ENCODE measurements around the gene FBN2.

The FBN2 gene

GRCh38 chr5:128253161-128253560 lies 284.9 kb downstream of the FBN2 start:
- Mint-ChIP-seq H3K27ac (no peak overlapping the region), H3K9me3 (no peaks in the 10 kb centered on the region), H3K4me3 (no peak overlapping the region), H3K27me3 (no peaks in the 10 kb centered on the region), H3K4me1 (no peaks in the 10 kb centered on the region), H3K36me3 (no peaks in the 10 kb centered on the region)
- no peak for DNase-seq
- CTCF ChIA-PET: no interaction called here

- H3K4me3 Mint-ChIP-seq: no peak overlapping the region
- CTCF ChIA-PET: no interaction called here
- H3K27ac Mint-ChIP-seq: no peak overlapping the region
- no peaks in the 10 kb centered on the region for H3K4me1 Mint-ChIP-seq
- no peaks in the 10 kb centered on the region for H3K27me3 Mint-ChIP-seq
- DNase-seq: no peak
- no peaks in the 10 kb centered on the region for H3K36me3 Mint-ChIP-seq
- H3K9me3 Mint-ChIP-seq: no peaks in the 10 kb centered on the region
Measured at GRCh38 chr5:128252756-128253155, 285.3 kb downstream of the FBN2 start.

- no peaks in the 10 kb centered on the region for H3K27me3 Mint-ChIP-seq
- H3K36me3 Mint-ChIP-seq: no peaks in the 10 kb centered on the region
- no peaks in the 10 kb centered on the region for H3K4me1 Mint-ChIP-seq
- H3K27ac Mint-ChIP-seq: no peak overlapping the region
- H3K9me3 Mint-ChIP-seq: no peaks in the 10 kb centered on the region
- DNase-seq: no peak
- CTCF ChIA-PET: no interaction called here
- H3K4me3 Mint-ChIP-seq: no peak overlapping the region
Measured at GRCh38 chr5:128252196-128252595, 285.8 kb downstream of the FBN2 start.

GRCh38 chr5:128245974-128246373 lies 292.1 kb downstream of the FBN2 start:
- no peak for DNase-seq
- H3K27me3 Mint-ChIP-seq: no peaks in the 10 kb centered on the region
- H3K36me3 Mint-ChIP-seq: no peaks in the 10 kb centered on the region
- H3K4me1 Mint-ChIP-seq: no peaks in the 10 kb centered on the region
- CTCF ChIA-PET: no interaction called here
- H3K9me3 Mint-ChIP-seq: no peaks in the 10 kb centered on the region
- H3K4me3 Mint-ChIP-seq: no peak overlapping the region
- H3K27ac Mint-ChIP-seq: no peak overlapping the region

DNA sequence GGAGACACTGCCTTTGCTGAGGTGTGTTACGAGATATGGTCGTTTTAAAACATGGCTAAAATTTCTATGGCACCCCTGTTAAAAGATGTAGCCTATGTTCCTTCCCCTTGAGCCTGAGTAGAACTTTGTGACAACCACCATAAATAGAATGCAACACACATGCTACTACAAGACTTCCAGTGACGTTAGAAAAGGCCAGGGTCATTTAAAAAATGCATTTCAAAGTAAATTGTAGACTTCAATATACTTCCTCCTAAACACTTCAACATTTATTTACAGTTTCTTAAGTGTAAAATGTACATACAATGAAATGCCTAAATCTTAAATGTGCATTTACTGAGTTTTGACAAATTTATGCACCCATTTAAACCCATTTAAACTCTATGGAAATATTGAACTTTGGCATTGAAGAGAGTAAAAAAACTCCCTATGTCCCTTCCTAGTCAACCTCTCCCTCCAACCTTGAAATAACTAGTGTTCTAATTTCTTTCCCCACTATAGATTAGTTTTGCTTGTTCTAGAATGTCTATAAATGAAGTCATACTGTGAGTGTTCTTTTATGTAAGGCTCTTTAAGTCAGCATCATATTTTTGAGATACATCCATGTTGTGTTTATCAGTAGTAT lies 294.0 kb downstream of the FBN2 start:
- Mint-ChIP-seq H3K27ac (no peak overlapping the region), H3K4me1 (no peaks in the 10 kb centered on the region), H3K4me3 (no peak overlapping the region), H3K9me3 (no peaks in the 10 kb centered on the region), H3K36me3 (no peaks in the 10 kb centered on the region), H3K27me3 (no peaks in the 10 kb centered on the region)
- CTCF ChIA-PET: no interaction called here
- no peak for DNase-seq

DNA sequence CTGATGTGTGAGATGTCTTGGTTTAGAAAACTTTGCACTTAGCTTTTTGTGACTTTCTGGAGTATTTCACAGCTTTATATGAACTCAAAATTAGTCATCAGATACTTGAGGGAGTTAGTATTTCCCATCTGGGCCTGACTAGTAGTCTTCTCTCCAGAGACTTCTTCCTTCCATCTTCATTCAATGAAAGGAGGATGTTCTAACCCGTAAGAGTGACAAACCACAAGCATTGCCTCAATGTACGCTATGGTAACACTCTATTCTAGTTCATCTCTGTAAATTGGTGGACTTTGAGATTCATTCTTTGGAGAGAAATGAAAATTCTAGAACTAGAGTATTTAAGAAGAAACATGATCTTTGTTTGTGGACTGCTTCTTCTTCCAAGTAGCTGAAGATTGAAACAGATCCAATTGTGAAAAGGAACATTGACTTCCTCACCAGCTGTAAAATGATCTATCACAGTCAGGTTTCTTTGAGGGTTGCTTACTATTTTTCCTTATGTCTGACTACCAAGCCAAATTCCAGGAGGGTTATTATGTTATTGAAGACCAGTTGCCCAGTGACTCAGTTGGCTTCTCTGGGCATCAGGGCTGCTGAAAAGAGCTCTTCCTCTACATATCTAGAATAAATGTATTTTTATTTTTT lies 296.9 kb downstream of the FBN2 start:
- H3K36me3 Mint-ChIP-seq: no peaks in the 10 kb centered on the region
- H3K27ac Mint-ChIP-seq: no peak overlapping the region
- no peak for DNase-seq
- H3K4me3 Mint-ChIP-seq: no peak overlapping the region
- H3K27me3 Mint-ChIP-seq: no peaks in the 10 kb centered on the region
- H3K4me1 Mint-ChIP-seq: no peaks in the 10 kb centered on the region
- CTCF ChIA-PET: no interaction called here
- no peaks in the 10 kb centered on the region for H3K9me3 Mint-ChIP-seq

- Mint-ChIP-seq H3K27me3 (no peaks in the 10 kb centered on the region), H3K4me3 (no peak overlapping the region), H3K4me1 (no peaks in the 10 kb centered on the region), H3K36me3 (no peaks in the 10 kb centered on the region), H3K9me3 (no peaks in the 10 kb centered on the region), H3K27ac (no peak overlapping the region)
- no peak for DNase-seq
- CTCF ChIA-PET: no interaction called here
Measured at GRCh38 chr5:128237546-128237945, 300.5 kb downstream of the FBN2 start.

DNA sequence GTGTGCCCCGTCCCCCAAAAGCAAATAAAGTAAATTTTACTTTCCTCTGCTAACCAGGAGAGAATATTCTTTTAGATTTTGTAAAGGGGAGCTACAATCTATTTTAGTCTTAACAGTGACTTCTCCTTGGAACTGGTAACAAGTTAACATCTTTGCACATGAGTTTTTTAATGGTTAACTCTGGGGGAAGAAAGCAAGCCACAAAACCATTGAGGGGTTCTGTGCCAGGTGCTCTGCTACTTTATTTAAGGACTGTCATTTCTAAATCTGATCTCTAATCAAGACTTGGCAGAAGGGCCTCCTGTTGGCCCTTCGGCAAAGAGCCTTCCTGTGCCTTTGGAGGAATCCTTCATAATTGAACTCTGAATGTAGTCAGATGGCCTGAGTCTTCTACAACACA lies 301.0 kb downstream of the FBN2 start:
- Mint-ChIP-seq H3K9me3 (no peaks in the 10 kb centered on the region), H3K36me3 (no peaks in the 10 kb centered on the region), H3K4me3 (no peak overlapping the region), H3K27me3 (no peaks in the 10 kb centered on the region), H3K4me1 (no peaks in the 10 kb centered on the region), H3K27ac (no peak overlapping the region)
- CTCF ChIA-PET: no interaction called here
- no peak for DNase-seq

GRCh38 chr5:128236334-128236733 lies 301.7 kb downstream of the FBN2 start:
- DNase-seq: no peak
- Mint-ChIP-seq H3K27me3 (no peaks in the 10 kb centered on the region), H3K27ac (no peak overlapping the region), H3K9me3 (no peaks in the 10 kb centered on the region), H3K4me3 (no peak overlapping the region), H3K36me3 (no peaks in the 10 kb centered on the region), H3K4me1 (no peaks in the 10 kb centered on the region)
- CTCF ChIA-PET: no interaction called here

- Mint-ChIP-seq H3K27me3 (no peaks in the 10 kb centered on the region), H3K4me3 (no peak overlapping the region), H3K4me1 (no peaks in the 10 kb centered on the region), H3K27ac (no peak overlapping the region), H3K36me3 (no peaks in the 10 kb centered on the region), H3K9me3 (no peaks in the 10 kb centered on the region)
- no peak for DNase-seq
- CTCF ChIA-PET: no interaction called here
Measured at GRCh38 chr5:128234928-128235641, 303.0 kb downstream of the FBN2 start.

DNA sequence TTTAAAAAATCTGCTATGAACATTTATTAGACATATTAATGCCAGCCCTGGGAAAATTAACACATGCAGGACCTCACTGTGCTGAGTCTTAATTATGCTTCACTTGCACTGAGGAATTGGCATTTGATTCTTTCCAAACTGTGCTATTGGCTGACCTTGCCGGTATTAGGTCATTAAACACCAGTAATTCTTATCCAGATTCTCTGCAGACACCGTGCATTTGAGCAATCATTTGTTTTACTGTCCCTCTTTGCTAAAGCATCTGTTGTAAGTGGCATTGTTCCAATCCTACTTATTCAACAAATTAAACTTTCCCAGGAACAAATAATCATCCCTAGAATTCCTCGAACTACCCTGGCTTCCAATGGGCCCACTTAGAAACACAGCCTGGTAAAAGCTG lies 309.5 kb downstream of the FBN2 start:
- Mint-ChIP-seq H3K27me3 (no peaks in the 10 kb centered on the region), H3K4me3 (no peak overlapping the region), H3K9me3 (no peaks in the 10 kb centered on the region), H3K4me1 (no peaks in the 10 kb centered on the region), H3K27ac (no peak overlapping the region), H3K36me3 (no peaks in the 10 kb centered on the region)
- CTCF ChIA-PET: no interaction called here
- DNase-seq: no peak

DNA sequence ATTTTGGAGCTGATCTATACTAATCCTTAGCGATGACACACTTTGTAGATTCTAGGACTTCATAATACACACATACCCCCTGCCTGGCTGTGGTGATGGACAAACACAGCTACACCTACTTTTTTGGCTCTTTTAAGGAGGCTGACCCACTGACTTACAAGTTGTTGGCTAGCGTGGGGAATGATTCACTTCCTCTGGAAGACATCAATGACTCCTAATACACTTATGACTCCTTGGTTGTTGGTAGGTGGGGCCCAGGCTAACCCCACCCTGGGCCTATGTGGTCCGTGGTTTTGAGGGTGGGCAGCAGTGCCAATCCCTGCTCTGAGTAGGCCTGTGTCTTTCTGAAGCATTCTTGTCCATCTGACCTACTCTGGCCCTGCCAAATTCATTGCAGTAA lies 310.0 kb downstream of the FBN2 start:
- H3K36me3 Mint-ChIP-seq: no peaks in the 10 kb centered on the region
- H3K4me1 Mint-ChIP-seq: no peaks in the 10 kb centered on the region
- H3K27ac Mint-ChIP-seq: no peak overlapping the region
- H3K9me3 Mint-ChIP-seq: no peaks in the 10 kb centered on the region
- DNase-seq: no peak
- no peak overlapping the region for H3K4me3 Mint-ChIP-seq
- no peaks in the 10 kb centered on the region for H3K27me3 Mint-ChIP-seq
- CTCF ChIA-PET: no interaction called here

DNA sequence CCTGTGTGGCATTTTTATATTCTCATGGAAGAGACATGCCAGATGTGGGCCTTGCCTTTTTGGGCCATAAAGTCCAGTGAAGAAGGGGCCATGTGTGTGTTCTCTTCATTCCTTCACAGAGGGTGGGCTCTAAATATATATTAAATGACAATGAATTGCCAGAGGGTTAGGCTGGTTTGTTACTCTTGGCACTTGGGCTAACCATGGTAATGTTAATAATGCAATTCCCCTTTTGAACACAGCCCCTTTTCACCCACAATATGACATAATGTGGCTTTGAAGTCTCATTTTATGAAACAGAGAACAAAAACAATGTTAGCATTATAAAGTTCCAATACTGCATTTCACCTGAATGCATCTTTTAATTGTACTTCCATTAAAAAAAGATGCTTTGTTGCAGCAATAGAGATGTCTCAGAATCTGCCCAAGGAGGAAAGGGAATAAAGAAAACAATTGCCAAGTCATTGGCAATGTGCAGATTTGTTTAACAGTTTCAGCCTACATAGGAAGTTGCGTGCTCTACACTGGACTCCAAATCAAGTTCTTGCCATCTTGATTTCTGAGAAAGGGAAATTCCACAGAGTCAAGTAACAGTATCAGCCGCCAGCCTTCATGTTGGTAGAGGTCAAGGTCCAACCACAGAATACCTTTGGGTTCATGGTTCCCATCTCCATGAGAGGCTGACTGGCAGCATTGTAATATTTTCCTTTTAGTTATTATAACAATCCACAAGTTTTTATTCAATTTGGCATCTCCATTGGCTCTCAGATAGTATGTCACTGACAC lies 312.6 kb downstream of the FBN2 start:
- no peaks in the 10 kb centered on the region for H3K9me3 Mint-ChIP-seq
- no peaks in the 10 kb centered on the region for H3K36me3 Mint-ChIP-seq
- no peak for DNase-seq
- H3K4me1 Mint-ChIP-seq: no peaks in the 10 kb centered on the region
- CTCF ChIA-PET: no interaction called here
- H3K4me3 Mint-ChIP-seq: no peak overlapping the region
- no peak overlapping the region for H3K27ac Mint-ChIP-seq
- no peaks in the 10 kb centered on the region for H3K27me3 Mint-ChIP-seq

DNA sequence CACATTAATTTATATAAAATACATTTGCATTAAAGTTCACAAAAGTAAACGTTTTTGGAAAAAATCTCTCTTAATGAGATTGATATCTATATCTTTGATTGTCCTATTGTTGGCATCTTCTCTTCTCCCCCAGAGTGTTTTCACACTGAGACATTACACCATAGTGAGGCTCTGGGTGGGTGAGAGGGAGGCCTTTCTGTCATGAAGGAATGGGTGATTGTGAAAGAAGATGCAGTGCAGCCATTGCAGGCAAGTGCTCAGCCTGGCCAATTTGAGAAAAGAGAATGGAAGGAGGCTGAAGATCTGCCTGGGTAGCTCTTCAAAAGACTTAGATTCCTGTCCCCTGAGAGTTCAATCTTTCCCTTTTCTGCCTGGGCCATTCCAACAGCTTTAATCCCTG lies 313.7 kb downstream of the FBN2 start:
- no peaks in the 10 kb centered on the region for H3K9me3 Mint-ChIP-seq
- CTCF ChIA-PET: no interaction called here
- no peak overlapping the region for H3K27ac Mint-ChIP-seq
- H3K4me3 Mint-ChIP-seq: no peak overlapping the region
- no peak for DNase-seq
- no peaks in the 10 kb centered on the region for H3K36me3 Mint-ChIP-seq
- H3K27me3 Mint-ChIP-seq: no peaks in the 10 kb centered on the region
- no peaks in the 10 kb centered on the region for H3K4me1 Mint-ChIP-seq

GRCh38 chr5:128220841-128221240 lies 317.2 kb downstream of the FBN2 start:
- Mint-ChIP-seq H3K4me3 (no peak overlapping the region), H3K9me3 (no peaks in the 10 kb centered on the region), H3K36me3 (no peaks in the 10 kb centered on the region), H3K27ac (no peak overlapping the region), H3K4me1 (no peaks in the 10 kb centered on the region), H3K27me3 (peaks cover 3% of the 10 kb centered on the region)
- CTCF ChIA-PET: no interaction called here
- no peak for DNase-seq
